Measurements from ENCODE around the gene NPEPL1.

GRCh38 chr20:58694241-58695083, 1.9 kb downstream of the NPEPL1 start:
- TF ChIP-seq, protein P1, sequence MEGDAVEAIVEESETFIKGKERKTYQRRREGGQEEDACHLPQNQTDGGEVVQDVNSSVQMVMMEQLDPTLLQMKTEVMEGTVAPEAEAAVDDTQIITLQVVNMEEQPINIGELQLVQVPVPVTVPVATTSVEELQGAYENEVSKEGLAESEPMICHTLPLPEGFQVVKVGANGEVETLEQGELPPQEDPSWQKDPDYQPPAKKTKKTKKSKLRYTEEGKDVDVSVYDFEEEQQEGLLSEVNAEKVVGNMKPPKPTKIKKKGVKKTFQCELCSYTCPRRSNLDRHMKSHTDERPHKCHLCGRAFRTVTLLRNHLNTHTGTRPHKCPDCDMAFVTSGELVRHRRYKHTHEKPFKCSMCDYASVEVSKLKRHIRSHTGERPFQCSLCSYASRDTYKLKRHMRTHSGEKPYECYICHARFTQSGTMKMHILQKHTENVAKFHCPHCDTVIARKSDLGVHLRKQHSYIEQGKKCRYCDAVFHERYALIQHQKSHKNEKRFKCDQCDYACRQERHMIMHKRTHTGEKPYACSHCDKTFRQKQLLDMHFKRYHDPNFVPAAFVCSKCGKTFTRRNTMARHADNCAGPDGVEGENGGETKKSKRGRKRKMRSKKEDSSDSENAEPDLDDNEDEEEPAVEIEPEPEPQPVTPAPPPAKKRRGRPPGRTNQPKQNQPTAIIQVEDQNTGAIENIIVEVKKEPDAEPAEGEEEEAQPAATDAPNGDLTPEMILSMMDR (IDR thresholded peaks at IDR 0.05) = no peak
- no peak for TF ChIP-seq POLR2A (IDR thresholded peaks at IDR 0.05)
